OCI-LY1 (cell line): ENCODE results near the gene TWF1.

Experiments
- H2AFZ ChIP-seq: fragments of 200-600 bp; sonication (generic), shearing (Covaris generic); 2 replicates; pipeline ENCODE4 v1.6.0; 2014; ENCODE audit warnings: antibody characterized with exemption, mild to moderate bottlenecking, low read length
- H3F3A ChIP-seq: fragments of 200-600 bp; sonication (generic), shearing (Covaris generic); 2 replicates; pipeline ENCODE4 v1.6.0; 2014; ENCODE audit warnings: mild to moderate bottlenecking, antibody characterized with exemption, low read length, moderate library complexity; ENCODE audit not compliant: insufficient read depth
- H3K27ac ChIP-seq: fragments of 200-600 bp; sonication (generic); 2 replicates; pipeline ENCODE4 v1.5.1; 2014; ENCODE audit warnings: low read length, mixed run types, mild to moderate bottlenecking, low read depth; ENCODE audit not compliant: poor library complexity, severe bottlenecking
- H3K27me3 ChIP-seq: fragments of 200-600 bp; sonication (generic); 2 replicates; pipeline ENCODE4 v1.6.0; 2014; ENCODE audit warnings: antibody characterized with exemption, mild to moderate bottlenecking, low read length, moderate library complexity; ENCODE audit not compliant: insufficient read depth
- H3K36me3 ChIP-seq: fragments of 200-600 bp; sonication (generic); 2 replicates; pipeline ENCODE4 v1.6.1; 2014; ENCODE audit warnings: mild to moderate bottlenecking, antibody characterized with exemption, low read length, moderate library complexity, mixed read lengths; ENCODE audit not compliant: insufficient read depth
- H3K4me1 ChIP-seq: fragments of 200-600 bp; sonication (generic); 2 replicates; pipeline ENCODE4 v1.5.1; 2014; ENCODE audit warnings: mild to moderate bottlenecking, low read length, moderate library complexity; ENCODE audit not compliant: insufficient read depth, severe bottlenecking
- H3K4me2 ChIP-seq: fragments of 200-600 bp; sonication (generic), shearing (Covaris generic); 2 replicates; pipeline ENCODE4 v1.6.1; 2014; ENCODE audit warnings: low read length
- H3K4me3 ChIP-seq: fragments of 200-600 bp; sonication (generic); 2 replicates; pipeline ENCODE4 v1.5.1; 2014; ENCODE audit warnings: low read length, low read depth, mild to moderate bottlenecking, mixed read lengths; ENCODE audit not compliant: poor library complexity, severe bottlenecking
- H3K79me2 ChIP-seq: fragments of 200-600 bp; shearing (Covaris generic); 2 replicates; pipeline ENCODE4 v1.6.1; 2016; ENCODE audit warnings: mixed run types, low read length, mixed read lengths; ENCODE audit not compliant: insufficient read depth
- H3K9ac ChIP-seq: fragments of 200-600 bp; sonication (generic), shearing (Covaris generic); 2 replicates; pipeline ENCODE4 v1.6.1; 2014; ENCODE audit warnings: mild to moderate bottlenecking, low read length, mixed read lengths
- H3K9me2 ChIP-seq: fragments of 200-600 bp; sonication (generic), shearing (Covaris generic); 2 replicates; pipeline ENCODE4 v1.6.1; 2014; ENCODE audit warnings: low read depth, mild to moderate bottlenecking, low read length, mixed read lengths
- H3K9me3 ChIP-seq: fragments of 200-600 bp; shearing (Covaris generic); 2 replicates; pipeline ENCODE4 v1.6.1; 2014; ENCODE audit warnings: low read length, mixed read lengths
- H4K20me1 ChIP-seq: fragments of 200-600 bp; sonication (generic), shearing (Covaris generic); 2 replicates; pipeline ENCODE4 v1.6.0; 2016; ENCODE audit warnings: mild to moderate bottlenecking, low read length; ENCODE audit not compliant: insufficient read depth
- EZH2 ChIP-seq: fragments of 200-600 bp; sonication (generic), shearing (Covaris generic); IDR thresholded peaks from 2 replicates; pipeline ENCODE4 v1.8.0; 2017; ENCODE audit warnings: borderline replicate concordance, mixed run types, mild to moderate bottlenecking, antibody characterized with exemption, low read length, moderate library complexity, mixed read lengths
- TF ChIP-seq, protein P1 (sequence below): fragments of 200-600 bp; sonication (generic), shearing (Covaris generic); IDR thresholded peaks from 2 replicates; pipeline ENCODE4 v1.5.1; 2017; ENCODE audit warnings: mild to moderate bottlenecking, antibody characterized with exemption, low read length, moderate library complexity, mixed read lengths

Gene TWF1

GRCh38 chr12:43805860-43806736, at the start of gene TWF1:
TSS of gene TWF1 (minus strand) at chr12:43806317. CDS start at chr12:43806245, 72 bp downstream.
- Histone ChIP-seq H4K20me1 (no peaks in the 10 kb centered on the region), H3F3A (no peaks in the 10 kb centered on the region), H3K9me3 (no peaks in the 10 kb centered on the region), H3K4me2 (peak within 1 kb of the TSS; percentile 96), H3K27me3 (no peaks in the 10 kb centered on the region), H2AFZ (peak within 1 kb of the TSS; percentile 92; the same call in 1 of the 2 replicates), H3K4me3 (peak within 1 kb of the TSS; percentile 89), H3K4me1 (peaks cover 36% of the 10 kb centered on the region), H3K79me2 (peaks cover 35% of the 10 kb centered on the region), H3K9ac (peak within 1 kb of the TSS; percentile 81), H3K36me3 (peaks cover 26% of the 10 kb centered on the region), H3K27ac (peak within 1 kb of the TSS; percentile 64), H3K9me2 (no peaks in the 10 kb centered on the region)
- TF ChIP-seq, protein P1, sequence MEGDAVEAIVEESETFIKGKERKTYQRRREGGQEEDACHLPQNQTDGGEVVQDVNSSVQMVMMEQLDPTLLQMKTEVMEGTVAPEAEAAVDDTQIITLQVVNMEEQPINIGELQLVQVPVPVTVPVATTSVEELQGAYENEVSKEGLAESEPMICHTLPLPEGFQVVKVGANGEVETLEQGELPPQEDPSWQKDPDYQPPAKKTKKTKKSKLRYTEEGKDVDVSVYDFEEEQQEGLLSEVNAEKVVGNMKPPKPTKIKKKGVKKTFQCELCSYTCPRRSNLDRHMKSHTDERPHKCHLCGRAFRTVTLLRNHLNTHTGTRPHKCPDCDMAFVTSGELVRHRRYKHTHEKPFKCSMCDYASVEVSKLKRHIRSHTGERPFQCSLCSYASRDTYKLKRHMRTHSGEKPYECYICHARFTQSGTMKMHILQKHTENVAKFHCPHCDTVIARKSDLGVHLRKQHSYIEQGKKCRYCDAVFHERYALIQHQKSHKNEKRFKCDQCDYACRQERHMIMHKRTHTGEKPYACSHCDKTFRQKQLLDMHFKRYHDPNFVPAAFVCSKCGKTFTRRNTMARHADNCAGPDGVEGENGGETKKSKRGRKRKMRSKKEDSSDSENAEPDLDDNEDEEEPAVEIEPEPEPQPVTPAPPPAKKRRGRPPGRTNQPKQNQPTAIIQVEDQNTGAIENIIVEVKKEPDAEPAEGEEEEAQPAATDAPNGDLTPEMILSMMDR = peak; percentile 15; the same call in 1 of the 2 replicates
- TF ChIP-seq EZH2 = no peak

GRCh38 chr12:43852744-43853143, 46.6 kb upstream of the TWF1 start:
- no peaks in the 10 kb centered on the region for H3K9me2 ChIP-seq
- H3K4me2 ChIP-seq = no peak overlapping the region
- H3F3A ChIP-seq = no peaks in the 10 kb centered on the region
- H4K20me1 ChIP-seq = no peaks in the 10 kb centered on the region
- TF ChIP-seq EZH2 = no peak
- TF ChIP-seq, protein P1 = no peak
- no peaks in the 10 kb centered on the region for H3K36me3 ChIP-seq
- no peak overlapping the region for H3K9ac ChIP-seq
- H2AFZ ChIP-seq = no peak overlapping the region
- no peak overlapping the region for H3K4me3 ChIP-seq
- no peaks in the 10 kb centered on the region for H3K79me2 ChIP-seq
- no peaks in the 10 kb centered on the region for H3K9me3 ChIP-seq
- H3K27me3 ChIP-seq = no peaks in the 10 kb centered on the region
- H3K27ac ChIP-seq = no peak overlapping the region
- H3K4me1 ChIP-seq = no peaks in the 10 kb centered on the region

- no peak overlapping the region for H3K4me2 ChIP-seq
- H3K9ac ChIP-seq = no peak overlapping the region
- no peak for TF ChIP-seq EZH2
- TF ChIP-seq, protein P1 = no peak
- no peaks in the 10 kb centered on the region for H3F3A ChIP-seq
- no peaks in the 10 kb centered on the region; the same call in 1 of the 2 replicates for H3K36me3 ChIP-seq
- no peaks in the 10 kb centered on the region for H3K4me1 ChIP-seq
- H2AFZ ChIP-seq = no peak overlapping the region
- no peak overlapping the region for H3K4me3 ChIP-seq
- H3K79me2 ChIP-seq = no peaks in the 10 kb centered on the region
- H3K9me2 ChIP-seq = no peaks in the 10 kb centered on the region
- no peaks in the 10 kb centered on the region for H3K9me3 ChIP-seq
- no peaks in the 10 kb centered on the region for H4K20me1 ChIP-seq
- H3K27me3 ChIP-seq = no peaks in the 10 kb centered on the region
- H3K27ac ChIP-seq = no peak overlapping the region
These were observed 42.7 kb upstream of the TWF1 start for GRCh38 chr12:43848786-43849185.
